HG02759 (cell line): ENCODE results near the gene PRDX3.

ENCODE experiments used
- ATAC-seq: cut with Tn5 transposase; IDR thresholded peaks from one replicate; pipeline ENCODE4 v1.9.1; 2021; ENCODE audit warnings: mild to moderate bottlenecking, moderate library complexity; ENCODE audit not compliant: unreplicated experiment

The PRDX3 gene

DNA sequence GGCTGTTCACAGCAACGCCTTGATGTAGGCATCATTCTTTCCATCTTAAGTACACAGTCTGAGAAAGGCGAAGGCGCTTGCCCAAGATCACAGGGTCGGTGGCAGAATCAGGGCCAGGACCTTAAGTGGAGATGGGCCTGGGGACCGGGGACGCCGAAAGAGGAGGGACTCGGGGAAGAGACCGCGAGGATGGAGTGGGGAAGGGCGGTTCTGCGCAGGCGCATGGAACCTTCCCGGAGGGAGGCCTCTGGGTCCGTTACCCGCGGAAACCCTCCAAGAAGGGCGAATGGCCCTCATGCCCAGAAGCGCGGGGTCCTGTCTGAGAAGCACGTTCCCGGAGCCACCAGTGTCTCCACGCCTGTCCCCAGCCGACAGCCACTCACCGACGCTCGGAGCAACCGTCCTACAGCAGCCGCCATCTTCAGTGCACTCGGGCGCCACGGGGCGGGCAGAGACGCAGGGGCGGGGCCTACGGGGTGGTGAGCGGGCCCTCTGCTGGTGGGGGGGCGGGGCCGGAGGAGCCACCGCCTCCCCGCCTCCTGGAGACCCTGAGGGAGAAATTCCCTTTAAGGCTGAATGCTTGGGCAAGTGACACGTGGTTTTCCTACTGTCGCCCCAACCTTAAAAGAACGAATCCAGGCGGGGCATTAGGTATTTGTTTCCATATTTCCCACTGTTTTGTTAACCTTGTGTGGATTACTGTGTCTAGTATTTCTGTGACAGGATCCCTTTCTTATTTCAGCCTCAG, at the start of gene PRDX3:
PRDX3 (minus strand) TSS at position 441 of the 748 bp plus-strand sequence; CDS start at position 419, 22 bp downstream.
- ATAC-seq = peak; percentile 93

DNA sequence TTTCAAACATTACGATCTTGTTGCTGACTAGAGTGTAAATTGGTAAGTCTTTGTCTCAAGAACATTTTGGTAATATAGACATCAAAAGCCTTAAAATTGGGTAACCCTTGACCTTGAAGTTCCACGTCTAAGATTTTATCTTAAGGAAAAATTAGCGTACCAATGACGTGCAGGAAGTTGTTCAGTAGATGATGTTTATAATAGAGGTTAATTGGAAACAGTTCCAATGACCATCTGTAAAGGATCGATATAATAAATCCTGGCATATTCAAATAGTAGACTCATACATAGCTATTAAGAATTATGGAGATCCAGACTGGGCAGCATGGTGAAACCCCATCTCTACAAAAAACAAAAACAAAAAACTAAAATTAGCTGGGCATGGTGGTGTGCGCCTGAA, 49.2 kb upstream of the PRDX3 start:
- no peak for ATAC-seq

DNA sequence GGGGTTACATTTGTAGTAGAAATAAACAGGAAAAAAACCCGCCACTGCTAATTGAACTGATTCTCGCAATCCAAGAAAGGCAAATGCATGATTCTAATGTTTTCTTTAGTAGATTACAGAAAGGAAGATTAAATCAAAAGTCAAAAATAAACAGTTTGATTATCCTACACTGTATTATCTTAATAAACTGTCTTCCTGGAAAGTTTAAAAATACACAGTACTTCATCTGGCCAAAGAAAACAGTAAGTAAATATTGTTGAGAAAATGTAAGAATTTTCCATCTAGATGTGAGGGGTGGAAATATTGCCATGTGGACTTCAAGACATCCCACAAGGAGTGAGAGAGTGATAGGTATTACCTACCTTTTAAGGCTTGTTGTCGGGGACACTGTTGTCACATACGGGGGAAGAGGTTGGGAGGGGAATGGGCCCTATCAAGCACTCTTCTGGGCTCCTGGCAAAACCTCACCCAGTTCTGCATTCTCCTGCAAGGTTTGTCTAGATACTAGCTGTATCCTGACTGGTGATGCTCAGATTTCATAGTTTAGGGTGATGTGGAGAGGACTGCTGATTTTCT, 46.6 kb upstream of the PRDX3 start:
- ATAC-seq = no peak

DNA sequence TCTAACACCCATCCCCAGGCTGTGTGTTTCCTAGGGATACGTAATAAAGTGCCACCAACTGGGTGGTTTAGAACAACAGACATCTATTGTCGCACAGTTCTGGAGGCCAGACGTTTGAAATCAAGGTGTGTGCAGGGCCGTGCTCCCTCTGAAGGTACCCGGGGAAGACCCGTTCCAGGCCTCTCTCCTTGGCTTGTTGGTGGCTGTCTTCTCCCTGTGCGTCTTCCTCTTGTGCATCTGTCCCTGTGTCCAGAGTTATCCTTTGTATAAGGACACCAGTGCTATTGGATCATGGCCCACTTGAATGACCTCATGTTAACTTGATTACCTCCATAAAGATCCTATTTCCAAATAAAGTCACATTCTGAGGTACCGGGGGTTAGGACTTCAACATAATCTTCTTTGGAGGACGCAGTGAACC, 44.4 kb upstream of the PRDX3 start:
- ATAC-seq = no peak

DNA sequence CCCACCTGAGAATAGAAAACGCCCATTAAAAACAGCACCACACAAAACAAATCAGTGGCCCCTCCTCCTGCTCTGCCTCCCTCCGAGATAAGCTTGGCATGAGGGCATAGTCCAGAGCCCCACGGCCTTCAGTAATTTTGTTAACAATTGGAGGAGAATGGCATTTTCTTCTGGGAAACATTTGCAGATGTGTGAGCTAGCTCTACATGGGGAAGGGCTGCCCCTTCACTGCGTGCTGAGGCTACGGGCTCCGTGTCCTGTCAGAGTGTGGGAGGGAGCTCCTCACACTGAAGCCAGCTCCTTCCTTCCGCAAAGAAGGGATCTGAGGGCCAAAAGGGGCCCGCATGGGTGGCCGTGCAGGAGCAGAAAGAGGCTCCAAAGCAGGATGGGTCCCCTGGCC, 43.9 kb upstream of the PRDX3 start:
- ATAC-seq = no peak

DNA sequence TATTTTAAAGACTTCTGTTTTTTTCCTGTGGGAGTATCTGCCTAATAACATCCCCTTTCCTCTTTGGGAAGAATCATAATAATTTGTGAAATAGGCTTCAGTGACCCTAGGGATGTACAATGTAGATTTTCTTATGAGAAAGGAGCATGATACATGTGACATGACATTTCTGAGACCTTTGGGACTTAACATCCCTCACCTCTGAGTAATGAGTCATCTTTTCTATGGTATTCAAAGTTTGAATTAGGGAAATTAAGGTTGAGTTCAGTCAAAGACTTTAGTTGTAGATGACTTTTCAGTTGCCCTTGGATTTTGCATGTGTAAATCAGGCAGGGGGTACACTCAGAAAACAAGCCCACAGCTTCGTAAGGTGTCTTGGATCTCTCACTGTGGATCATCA, 43.1 kb upstream of the PRDX3 start:
- no peak for ATAC-seq

DNA sequence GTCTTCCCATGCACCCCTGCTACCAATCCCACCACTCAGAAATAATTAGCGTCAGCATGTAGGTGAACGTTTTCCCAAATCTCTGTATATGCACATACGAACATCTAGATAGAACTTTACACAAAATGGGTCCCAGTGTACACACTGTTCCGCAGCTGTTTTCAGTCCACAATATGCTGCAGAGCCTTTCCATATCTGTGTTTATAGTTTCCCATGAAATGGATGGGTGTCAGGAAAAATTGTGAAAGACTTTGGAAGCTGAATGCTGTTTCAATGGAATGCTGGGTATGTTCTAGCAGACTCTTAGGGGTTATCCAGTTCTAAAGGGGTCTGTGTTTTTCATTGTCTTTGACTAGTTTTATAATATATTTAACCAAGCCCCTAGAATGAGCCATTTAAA, 42.6 kb upstream of the PRDX3 start:
- no peak for ATAC-seq

DNA sequence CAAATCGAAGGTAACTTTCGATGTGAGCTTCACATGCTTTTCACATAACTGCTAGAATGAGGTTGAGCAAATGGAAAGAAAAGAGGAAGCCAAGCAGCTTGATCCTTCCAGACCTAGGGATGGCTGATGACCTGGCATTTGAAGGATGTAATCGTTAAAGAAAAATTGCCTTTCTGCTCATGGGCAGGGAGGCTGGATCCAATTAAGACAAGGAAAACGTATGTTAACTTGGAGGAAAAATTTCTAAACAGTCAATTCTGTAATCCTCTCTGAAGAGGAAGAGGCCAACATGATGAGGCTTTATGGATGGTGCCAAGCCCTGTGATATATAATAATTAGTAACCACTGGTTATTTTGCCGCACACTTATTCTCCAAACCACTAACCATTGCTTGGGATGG, 41.3 kb upstream of the PRDX3 start:
- no peak for ATAC-seq

DNA sequence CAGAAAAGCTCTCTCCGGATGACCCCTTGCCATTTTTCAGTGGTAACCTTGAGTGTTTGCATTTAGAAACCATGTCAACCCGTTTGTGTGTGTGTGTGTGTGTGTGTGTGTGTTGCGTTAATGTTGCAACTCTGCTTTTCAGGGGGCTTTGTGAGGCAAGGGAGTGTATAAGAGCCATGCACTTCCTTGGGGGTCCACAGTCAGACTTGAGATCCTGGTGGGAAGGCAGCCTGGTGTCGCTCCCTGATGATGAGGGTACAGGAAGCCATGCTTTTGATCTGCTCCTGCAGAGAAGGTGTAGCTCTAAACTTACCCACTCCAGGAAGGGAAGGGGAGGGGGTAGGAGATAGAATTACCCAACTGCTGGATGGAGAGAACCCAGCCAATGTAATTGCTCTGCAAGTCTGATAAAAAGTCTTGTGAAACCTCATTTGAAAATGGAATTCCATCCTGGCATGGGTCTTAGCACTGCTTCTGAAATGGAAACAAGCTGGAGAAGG, 39.4 kb upstream of the PRDX3 start:
- ATAC-seq = no peak

DNA sequence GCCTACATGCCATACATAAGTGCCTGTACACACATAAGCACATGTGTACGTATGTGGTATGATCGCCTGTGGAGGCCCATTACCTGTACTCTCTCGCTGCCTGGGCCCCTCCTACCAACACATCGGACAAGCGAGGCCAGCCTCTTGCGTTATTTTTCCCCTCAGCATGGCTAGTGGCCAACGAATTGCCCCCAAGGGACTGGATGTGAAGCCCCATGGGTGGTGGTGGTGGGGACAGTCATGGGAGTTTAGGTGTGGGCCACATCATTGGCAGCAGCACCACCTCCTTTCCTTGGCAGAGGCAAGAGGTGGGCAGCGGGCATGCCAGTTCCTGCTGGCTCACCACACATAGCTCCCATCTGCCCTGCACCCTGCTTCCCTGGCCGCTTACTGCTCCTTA, 38.8 kb upstream of the PRDX3 start:
- ATAC-seq = no peak

DNA sequence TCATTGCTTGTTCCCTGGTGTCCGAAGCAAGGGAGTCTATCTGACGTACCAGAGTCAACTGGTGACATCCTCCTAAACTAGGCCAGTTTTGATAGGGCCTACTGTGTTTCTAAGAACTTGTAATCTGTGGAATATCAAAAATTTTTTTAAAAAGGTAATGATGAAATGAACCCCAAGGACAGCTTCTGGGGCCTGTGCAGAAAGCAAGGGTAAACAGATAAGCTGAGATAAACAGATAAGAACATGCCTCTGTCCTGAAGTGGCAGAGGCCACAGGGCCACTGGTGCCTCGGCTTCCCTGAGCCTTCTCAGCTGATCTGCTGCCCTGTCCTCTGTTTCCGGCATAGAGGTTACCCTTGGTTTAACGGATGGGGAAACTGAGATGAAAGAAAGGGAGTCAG, 37.5 kb upstream of the PRDX3 start:
- ATAC-seq = no peak

DNA sequence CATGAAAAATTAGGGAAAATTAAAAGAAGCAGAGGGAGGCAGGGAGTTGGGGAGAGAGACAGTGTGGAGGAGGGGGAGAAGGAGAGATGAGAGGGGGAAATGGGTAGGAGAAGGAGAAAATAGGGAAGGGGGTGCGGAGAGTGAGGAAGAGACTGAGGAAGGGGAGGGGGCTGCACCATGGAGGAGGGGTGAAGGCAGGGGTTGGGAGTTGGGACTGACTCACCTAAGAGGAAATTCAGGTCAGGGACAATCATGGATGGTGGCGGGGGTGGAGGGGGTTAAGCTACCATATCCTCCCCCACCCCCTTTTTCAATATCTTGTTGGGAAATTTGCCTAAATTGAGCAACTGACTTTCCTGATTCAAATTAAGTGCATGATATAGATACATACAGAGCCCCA, 36.8 kb upstream of the PRDX3 start:
- ATAC-seq = no peak

DNA sequence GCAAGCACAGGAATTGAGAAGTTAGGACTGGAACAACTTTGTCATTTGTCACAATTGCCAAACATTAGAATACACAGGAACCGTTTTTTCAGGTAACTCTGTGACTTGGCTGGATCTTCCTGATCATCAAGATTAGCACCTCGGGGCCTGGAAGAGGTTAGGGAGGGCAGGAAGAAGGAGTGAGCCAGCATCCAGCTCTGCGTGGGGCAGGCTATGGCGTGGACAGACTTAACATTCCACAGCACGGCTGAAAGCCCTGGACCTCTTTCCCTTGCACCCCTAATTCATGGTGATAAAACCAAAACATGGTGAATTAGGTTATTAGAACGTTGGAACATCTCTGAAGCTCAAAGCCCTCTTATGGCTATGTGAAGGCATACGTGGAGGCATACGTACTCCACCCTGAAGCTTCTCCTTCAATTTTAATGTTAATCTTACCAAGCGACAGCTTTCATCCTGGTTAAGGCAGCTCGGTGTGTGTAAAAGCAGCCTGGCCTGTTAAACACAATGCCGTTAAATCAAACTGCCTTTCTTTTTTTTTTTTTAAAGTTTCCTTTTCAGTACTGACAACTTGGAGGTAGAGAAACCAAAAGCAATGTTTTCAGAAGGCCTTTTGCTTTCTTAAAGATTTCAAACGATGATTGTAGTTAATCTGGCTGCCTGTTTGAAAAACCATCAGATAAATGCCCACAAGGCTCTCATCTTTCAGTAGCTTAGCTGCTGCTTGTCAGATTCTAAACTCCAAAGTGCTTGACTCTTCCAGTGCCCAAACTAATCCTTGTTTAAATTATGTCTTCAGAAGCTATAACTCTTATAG, 33.2 kb upstream of the PRDX3 start:
- ATAC-seq = no peak

DNA sequence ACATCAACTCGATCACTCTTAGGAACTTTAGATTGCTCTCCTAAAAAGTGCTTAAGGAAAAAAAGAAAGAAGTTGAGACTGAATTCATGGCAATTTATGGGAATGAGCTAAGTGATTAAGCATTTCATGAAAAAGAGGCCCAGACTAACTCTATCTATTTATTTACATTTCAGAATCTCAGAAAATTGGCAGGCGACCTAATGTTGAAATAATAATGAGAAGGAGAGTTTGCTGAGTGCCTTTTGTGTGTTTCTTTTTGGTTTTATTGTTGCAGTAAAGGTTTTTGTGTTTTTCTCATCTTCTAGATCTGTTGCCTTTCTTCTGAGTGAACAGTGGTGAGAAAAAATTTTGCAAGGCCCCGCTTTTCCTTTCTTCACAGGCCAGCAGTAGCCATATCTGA, 32.6 kb upstream of the PRDX3 start:
- no peak for ATAC-seq

DNA sequence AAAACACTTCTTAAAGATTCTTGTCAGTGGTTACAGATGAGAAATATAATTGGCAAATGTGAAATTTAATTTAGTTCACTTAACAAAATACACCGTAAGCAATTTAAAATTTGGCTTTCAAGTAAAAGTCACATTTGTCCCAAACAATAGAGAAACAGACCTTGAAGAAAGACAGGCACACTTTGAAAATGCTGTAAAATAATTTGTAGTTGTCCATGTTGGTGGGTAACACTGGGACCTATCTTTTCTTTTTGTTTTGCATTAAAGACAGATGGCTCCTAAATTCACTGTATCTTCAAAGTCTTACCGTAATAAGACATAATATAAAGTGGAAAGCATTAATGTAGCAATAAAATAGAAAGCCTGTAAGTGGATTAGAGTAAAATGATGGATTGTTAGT, 32.0 kb upstream of the PRDX3 start:
- no peak for ATAC-seq

DNA sequence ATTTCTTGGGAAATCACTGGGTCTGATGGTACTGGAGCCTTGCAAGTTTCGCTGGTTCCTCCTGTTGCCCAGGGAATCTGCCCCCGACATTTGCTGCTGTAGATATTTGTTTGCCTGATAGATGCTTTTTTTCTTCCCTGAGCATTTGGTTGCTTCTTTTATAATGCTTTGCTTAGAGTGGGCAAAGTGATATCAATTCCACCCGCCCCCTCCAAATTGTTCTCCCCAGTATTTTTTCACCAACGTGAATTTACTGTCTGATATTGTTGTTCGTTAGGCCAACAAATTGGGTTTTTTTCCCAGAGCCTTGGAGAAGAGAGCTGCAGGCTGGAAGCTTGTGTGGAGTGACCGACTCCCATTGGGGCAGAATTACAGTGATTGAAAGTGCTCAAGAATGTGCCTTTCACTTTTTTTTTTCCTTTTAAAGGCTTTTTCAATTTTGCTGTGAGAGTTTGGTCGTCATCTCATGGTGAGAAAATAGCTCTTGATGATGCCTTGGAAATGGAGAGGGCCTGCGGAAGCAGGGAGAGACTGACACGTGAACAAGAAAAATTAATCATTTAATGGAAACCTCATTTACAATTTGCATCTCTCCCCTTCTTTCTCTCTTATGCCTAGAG, 31.2 kb upstream of the PRDX3 start:
- ATAC-seq = no peak

DNA sequence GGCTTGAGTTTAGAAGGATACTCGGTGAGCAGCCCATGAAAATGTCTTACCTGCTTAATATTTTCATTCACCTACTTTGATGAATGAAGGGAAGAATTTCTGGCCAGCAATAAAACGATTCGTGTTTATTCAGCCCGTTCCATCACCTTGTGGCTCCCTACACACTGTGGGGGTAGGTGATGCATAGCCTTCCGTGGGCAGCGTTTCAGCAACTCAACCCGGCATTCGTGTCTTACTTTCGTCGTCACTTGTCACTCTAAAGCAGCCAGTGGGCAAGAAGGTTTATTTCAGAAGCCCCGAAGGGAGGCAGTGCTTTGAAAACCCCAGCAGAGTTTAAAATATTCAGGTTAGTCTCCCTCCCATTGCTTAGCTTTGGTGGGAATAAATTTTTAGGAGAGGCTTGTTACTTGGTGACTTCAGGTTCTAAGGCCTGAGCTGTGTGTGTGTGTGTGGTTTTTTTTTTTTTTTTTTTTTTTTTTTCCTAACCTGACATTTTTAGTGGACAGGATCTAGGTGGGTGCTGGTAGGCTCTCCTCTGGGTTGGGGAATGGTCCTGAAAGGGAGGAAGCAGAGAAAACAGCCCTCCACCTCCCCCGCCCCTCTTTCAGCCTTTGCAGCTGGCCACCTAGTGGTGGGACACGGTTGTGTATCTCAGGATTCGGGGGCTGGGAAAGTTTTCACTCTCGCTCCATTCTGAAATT, 30.6 kb upstream of the PRDX3 start:
- ATAC-seq = no peak

DNA sequence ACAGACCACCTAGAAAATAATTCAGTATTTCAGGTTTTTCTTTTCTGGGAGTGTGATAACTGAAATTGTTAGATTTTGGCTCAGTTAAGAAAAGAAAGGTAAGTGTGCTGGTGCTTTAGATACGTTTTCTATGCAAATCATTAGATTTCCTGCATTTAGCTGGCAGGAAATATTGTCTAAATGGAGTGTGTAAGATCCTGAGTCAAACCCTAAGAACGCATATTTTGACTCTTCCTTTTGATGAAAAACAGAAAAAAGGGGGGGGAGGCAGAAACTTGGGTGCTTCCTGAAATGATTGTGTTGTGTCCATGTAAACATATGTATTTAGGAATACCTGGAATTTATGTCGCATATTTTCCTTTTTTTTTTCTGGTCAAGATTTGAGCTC, 29.9 kb upstream of the PRDX3 start:
- ATAC-seq = no peak

DNA sequence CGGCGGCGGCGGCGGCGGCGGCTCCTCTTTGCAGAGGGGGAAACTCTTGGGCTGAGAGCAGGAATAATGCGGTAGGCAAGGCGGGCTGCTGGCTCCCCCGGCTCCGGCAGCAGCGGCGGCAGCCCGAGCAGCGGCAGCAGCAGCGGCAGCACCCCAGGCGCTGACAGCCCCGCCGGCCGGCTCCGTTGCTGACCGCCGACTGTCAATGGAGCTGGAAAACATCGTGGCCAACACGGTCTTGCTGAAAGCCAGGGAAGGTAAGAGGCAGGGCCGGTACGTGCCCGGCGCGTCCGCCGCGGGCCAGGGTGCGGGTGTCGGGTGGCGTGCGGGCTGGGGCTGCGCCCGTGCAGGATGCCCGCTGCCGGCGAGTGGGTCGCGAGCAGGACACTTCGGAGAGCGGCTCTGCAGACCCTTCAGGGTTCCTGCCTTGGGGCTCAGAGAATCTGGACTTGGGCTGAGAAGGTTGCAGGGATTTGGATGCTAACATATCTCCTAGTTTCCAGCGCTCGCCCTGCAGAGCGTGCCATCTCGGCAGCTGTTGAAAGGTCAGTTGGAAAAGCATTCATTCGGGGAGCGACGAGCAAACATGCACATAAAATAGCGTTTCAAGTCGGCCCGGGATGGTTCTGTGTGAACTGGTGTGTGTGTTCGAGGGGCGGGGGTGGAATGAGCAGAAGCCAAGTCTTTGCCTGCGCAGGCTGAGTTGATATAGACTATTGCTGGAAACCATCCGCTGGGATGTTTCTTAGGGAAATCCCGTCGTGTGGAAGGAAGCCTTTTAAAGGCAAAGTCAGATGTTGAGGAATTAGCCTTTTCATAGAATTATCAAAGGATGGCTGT, 29.3 kb upstream of the PRDX3 start:
- peak; percentile 12 for ATAC-seq

DNA sequence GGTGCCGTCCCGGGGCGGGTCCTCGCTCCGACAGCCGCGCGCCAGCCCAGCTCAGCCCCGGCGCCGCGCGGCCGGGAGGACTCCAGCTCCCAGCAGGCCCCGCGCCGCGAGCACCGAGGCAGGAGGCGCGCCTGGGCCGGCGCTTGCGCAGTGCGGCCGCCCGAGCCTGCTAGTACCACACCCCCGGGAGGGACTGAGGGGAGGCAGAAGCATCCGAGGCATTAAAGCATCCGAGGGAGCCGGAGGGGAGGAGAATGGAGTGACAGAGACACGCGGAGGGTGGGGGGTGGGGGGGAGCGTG, 28.7 kb upstream of the PRDX3 start, which contains the start of gene GRK5:
GRK5 (plus strand) TSS at position 206 of the 301 bp plus-strand sequence. CDS start 347 bp downstream, outside the sequence.
- peak; percentile 83 for ATAC-seq
